ENCODE results near the gene KCTD2. TPM values are rescaled to one million over a fixed set of nuclear protein-coding genes. Genes with fewer than 3 reads are reported as not detected.

Gene KCTD2
- total and polyA plus RNA-seq, 9 of the 15 experiments (the other 6 are each of a cell fraction or from before 2014, with no cell fraction given): 1.7 to 32.9 (median 15.8) TPM

DNA sequence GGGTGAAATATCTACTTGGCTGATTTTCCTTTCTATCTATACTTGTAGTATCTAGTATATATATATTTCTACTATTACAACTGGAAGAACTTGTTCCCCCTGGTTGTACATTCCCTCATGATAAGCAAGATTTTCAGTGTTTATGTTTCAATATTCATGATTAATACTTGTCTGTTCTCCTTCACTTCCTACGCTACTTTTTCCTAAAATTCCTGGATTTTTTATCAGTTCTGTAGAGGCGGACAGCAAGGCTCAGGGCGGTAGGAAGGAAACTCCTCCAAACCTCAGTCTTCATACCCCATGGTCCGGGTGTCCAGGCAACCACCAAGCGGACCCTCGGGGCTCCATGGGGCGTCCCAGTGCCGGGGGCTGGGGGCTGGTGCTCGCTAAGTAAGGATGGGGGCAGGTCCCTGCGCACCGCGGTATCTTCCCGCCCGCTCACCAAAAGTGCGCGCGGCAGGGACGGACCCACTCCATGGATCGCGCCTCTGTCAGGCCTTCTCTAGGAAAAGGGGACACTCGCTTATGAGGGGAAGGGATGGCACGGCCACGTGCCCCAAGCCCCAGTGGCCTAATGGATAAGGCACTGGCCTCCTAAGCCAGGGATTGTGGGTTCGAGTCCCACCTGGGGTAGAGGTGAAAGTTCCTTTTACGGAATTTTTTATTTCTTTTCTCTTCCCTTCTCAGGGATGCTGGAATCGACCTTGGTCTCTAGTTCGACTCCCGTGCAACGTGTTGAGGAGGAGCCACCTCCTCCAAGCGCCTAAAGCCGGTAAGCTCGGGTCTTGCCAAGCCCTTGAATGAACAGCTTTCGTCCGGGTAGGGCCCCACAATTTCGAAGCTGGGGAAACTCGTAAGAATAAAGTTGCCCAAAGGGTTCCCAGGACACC, 13.4 kb upstream of the KCTD2 start (continued):
- no peak for TF ChIP-seq PTBP1 (IDR thresholded peaks at IDR 0.05; ENCODE audit: low read depth, low read length)
- TF ChIP-seq, protein P1, sequence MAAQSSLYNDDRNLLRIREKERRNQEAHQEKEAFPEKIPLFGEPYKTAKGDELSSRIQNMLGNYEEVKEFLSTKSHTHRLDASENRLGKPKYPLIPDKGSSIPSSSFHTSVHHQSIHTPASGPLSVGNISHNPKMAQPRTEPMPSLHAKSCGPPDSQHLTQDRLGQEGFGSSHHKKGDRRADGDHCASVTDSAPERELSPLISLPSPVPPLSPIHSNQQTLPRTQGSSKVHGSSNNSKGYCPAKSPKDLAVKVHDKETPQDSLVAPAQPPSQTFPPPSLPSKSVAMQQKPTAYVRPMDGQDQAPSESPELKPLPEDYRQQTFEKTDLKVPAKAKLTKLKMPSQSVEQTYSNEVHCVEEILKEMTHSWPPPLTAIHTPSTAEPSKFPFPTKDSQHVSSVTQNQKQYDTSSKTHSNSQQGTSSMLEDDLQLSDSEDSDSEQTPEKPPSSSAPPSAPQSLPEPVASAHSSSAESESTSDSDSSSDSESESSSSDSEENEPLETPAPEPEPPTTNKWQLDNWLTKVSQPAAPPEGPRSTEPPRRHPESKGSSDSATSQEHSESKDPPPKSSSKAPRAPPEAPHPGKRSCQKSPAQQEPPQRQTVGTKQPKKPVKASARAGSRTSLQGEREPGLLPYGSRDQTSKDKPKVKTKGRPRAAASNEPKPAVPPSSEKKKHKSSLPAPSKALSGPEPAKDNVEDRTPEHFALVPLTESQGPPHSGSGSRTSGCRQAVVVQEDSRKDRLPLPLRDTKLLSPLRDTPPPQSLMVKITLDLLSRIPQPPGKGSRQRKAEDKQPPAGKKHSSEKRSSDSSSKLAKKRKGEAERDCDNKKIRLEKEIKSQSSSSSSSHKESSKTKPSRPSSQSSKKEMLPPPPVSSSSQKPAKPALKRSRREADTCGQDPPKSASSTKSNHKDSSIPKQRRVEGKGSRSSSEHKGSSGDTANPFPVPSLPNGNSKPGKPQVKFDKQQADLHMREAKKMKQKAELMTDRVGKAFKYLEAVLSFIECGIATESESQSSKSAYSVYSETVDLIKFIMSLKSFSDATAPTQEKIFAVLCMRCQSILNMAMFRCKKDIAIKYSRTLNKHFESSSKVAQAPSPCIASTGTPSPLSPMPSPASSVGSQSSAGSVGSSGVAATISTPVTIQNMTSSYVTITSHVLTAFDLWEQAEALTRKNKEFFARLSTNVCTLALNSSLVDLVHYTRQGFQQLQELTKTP (IDR thresholded peaks at IDR 0.05; ENCODE audit: low read depth in 1 of 2, partially characterized antibody in 2 of 2): peak in 1 of 2 experiments; percentile 80
- TF ChIP-seq POLR2AphosphoS5 (IDR thresholded peaks at IDR 0.05; ENCODE audit: control insufficient read depth, insufficient read depth, low read depth, low read length): no peak; the same call in 1 of the 2 replicates
- TF ChIP-seq ZNF830 (CRISPR knock-in tag; IDR thresholded peaks at IDR 0.05): no peak
- TF ChIP-seq, protein P2, sequence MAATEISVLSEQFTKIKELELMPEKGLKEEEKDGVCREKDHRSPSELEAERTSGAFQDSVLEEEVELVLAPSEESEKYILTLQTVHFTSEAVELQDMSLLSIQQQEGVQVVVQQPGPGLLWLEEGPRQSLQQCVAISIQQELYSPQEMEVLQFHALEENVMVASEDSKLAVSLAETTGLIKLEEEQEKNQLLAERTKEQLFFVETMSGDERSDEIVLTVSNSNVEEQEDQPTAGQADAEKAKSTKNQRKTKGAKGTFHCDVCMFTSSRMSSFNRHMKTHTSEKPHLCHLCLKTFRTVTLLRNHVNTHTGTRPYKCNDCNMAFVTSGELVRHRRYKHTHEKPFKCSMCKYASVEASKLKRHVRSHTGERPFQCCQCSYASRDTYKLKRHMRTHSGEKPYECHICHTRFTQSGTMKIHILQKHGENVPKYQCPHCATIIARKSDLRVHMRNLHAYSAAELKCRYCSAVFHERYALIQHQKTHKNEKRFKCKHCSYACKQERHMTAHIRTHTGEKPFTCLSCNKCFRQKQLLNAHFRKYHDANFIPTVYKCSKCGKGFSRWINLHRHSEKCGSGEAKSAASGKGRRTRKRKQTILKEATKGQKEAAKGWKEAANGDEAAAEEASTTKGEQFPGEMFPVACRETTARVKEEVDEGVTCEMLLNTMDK (IDR thresholded peaks at IDR 0.05; ENCODE audit: borderline replicate concordance, insufficient read depth, low read depth, low read length, poor library complexity, severe bottlenecking): no peak
- peak; percentile 38 for TF ChIP-seq NEUROD1 (IDR thresholded peaks at IDR 0.05; ENCODE audit: borderline replicate concordance, low read depth, low read length, partially characterized antibody)
- no peak for TF ChIP-seq DMBX1 (CRISPR knock-in tag; IDR thresholded peaks at IDR 0.05; ENCODE audit: borderline replicate concordance)
- TF ChIP-seq SRF (CRISPR knock-in tag; IDR thresholded peaks at IDR 0.05): 0 out of 4 replicates have a peak, but pooled peaks of 1 of the 2 experiments have one; percentile 36
- no peak for TF ChIP-seq POLR3G (IDR thresholded peaks at IDR 0.05; ENCODE audit: extremely low read depth, insufficient read length, insufficient replicate concordance)
- TF ChIP-seq SNIP1 (IDR thresholded peaks at IDR 0.05; ENCODE audit: low read depth): no peak
- TF ChIP-seq, protein P3, sequence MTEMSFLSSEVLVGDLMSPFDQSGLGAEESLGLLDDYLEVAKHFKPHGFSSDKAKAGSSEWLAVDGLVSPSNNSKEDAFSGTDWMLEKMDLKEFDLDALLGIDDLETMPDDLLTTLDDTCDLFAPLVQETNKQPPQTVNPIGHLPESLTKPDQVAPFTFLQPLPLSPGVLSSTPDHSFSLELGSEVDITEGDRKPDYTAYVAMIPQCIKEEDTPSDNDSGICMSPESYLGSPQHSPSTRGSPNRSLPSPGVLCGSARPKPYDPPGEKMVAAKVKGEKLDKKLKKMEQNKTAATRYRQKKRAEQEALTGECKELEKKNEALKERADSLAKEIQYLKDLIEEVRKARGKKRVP (CRISPR knock-in tag; IDR thresholded peaks at IDR 0.05): no peak
- TF ChIP-seq, protein P4, sequence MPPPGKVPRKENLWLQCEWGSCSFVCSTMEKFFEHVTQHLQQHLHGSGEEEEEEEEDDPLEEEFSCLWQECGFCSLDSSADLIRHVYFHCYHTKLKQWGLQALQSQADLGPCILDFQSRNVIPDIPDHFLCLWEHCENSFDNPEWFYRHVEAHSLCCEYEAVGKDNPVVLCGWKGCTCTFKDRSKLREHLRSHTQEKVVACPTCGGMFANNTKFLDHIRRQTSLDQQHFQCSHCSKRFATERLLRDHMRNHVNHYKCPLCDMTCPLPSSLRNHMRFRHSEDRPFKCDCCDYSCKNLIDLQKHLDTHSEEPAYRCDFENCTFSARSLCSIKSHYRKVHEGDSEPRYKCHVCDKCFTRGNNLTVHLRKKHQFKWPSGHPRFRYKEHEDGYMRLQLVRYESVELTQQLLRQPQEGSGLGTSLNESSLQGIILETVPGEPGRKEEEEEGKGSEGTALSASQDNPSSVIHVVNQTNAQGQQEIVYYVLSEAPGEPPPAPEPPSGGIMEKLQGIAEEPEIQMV (tag; conservative IDR thresholded peaks at IDR 0.05; ENCODE audit: low read depth): no peak
- TF ChIP-seq, protein P5, sequence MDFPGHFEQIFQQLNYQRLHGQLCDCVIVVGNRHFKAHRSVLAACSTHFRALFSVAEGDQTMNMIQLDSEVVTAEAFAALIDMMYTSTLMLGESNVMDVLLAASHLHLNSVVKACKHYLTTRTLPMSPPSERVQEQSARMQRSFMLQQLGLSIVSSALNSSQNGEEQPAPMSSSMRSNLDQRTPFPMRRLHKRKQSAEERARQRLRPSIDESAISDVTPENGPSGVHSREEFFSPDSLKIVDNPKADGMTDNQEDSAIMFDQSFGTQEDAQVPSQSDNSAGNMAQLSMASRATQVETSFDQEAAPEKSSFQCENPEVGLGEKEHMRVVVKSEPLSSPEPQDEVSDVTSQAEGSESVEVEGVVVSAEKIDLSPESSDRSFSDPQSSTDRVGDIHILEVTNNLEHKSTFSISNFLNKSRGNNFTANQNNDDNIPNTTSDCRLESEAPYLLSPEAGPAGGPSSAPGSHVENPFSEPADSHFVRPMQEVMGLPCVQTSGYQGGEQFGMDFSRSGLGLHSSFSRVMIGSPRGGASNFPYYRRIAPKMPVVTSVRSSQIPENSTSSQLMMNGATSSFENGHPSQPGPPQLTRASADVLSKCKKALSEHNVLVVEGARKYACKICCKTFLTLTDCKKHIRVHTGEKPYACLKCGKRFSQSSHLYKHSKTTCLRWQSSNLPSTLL (IDR thresholded peaks at IDR 0.05): no peak
